Tibial nerve (tissue), 4 donors: ENCODE data around the gene RNF111.

ENCODE experiments used
- EP300 ChIP-seq, 2 donors: sonication (generic); formaldehyde crosslinking; IDR thresholded peaks; one replicate each; pipeline ENCODE4 v1.6.1; 2017; ENCODE audit warnings: antibody characterized with exemption in 2 of 2, mild to moderate bottlenecking in 1 of 2
- POLR2A ChIP-seq, 2 donors: fragments of 450-650 bp; IDR thresholded peaks; one replicate each; pipeline ENCODE4 v1.6.1; 2017; ENCODE audit warnings: antibody characterized with exemption in 2 of 2, mild to moderate bottlenecking in 2 of 2, moderate library complexity in 2 of 2
- TF ChIP-seq, protein P1 (sequence below), 5 experiments: fragments of 200-600 bp in 3 of 5; fragments of 450-650 bp in 2 of 5; sonication (generic) in 3 of 5; IDR thresholded peaks; one replicate each; pipeline ENCODE4 v1.5.1; 2016 to 2019; ENCODE audit warnings: antibody characterized with exemption in 5 of 5, mild to moderate bottlenecking in 3 of 5, moderate library complexity in 2 of 5

DNA sequence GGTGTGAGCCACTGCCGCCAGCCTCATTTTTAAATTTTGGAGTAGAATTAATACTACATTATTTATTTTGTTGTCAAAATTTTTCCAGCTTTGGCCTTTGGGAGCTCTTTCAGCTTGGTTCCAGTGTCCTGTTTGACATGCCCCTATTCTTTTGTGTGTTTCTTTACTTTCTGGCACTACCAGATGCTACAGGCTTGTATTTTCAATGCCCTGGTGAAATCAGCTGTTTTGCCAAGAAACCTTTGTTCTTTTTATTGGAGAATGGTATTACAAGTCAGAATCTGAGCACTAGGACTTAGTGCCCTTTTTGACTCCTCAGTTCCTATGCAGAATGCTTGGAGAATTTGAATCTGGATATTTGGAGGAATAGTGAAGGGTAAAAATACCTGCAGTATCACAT lies 26.6 kb downstream of the RNF111 start:
- TF ChIP-seq, protein P1, sequence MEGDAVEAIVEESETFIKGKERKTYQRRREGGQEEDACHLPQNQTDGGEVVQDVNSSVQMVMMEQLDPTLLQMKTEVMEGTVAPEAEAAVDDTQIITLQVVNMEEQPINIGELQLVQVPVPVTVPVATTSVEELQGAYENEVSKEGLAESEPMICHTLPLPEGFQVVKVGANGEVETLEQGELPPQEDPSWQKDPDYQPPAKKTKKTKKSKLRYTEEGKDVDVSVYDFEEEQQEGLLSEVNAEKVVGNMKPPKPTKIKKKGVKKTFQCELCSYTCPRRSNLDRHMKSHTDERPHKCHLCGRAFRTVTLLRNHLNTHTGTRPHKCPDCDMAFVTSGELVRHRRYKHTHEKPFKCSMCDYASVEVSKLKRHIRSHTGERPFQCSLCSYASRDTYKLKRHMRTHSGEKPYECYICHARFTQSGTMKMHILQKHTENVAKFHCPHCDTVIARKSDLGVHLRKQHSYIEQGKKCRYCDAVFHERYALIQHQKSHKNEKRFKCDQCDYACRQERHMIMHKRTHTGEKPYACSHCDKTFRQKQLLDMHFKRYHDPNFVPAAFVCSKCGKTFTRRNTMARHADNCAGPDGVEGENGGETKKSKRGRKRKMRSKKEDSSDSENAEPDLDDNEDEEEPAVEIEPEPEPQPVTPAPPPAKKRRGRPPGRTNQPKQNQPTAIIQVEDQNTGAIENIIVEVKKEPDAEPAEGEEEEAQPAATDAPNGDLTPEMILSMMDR (IDR thresholded peaks at IDR 0.05), result no peak
- TF ChIP-seq POLR2A (IDR thresholded peaks at IDR 0.05) (no peak), EP300 (IDR thresholded peaks at IDR 0.05) (no peak)
